Body of pancreas (tissue), 4 donors: ENCODE results near the gene ARF1.

ENCODE experiments used
- POLR2A ChIP-seq, 3 donors: fragments of 450-650 bp; IDR thresholded peaks; one replicate each; pipeline ENCODE4 v1.6.1; 2016; ENCODE audit warnings: antibody characterized with exemption in 3 of 3, mild to moderate bottlenecking in 2 of 3
- TF ChIP-seq, protein P1 (sequence below), 7 experiments: fragments of 450-650 bp in 4 of 7; fragments of 200-600 bp in 3 of 7; sonication (generic) in 3 of 7; IDR thresholded peaks; one replicate each; pipeline ENCODE4 v1.5.1; 2016 to 2019; ENCODE audit warnings: antibody characterized with exemption in 7 of 7

DNA sequence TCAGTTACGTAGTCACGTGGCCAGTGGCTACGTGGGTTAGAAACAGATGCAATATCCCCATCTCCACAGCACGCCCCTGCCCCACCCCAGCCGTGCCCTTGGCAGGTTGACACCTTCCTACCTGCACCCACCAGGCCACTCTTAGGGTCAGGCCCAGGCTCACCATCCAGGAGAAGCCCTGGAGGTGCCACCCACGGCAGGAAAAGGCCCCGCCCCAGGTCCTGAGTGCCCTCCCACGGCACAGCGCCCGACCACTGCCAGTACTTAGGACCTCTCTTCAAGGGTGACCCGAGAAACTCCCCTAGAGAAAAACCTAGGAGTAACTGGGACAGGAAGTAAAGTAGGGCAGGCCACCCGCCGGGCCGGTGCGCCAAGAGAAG is 19.1 kb downstream of the ARF1 start:
- TF ChIP-seq, protein P1, sequence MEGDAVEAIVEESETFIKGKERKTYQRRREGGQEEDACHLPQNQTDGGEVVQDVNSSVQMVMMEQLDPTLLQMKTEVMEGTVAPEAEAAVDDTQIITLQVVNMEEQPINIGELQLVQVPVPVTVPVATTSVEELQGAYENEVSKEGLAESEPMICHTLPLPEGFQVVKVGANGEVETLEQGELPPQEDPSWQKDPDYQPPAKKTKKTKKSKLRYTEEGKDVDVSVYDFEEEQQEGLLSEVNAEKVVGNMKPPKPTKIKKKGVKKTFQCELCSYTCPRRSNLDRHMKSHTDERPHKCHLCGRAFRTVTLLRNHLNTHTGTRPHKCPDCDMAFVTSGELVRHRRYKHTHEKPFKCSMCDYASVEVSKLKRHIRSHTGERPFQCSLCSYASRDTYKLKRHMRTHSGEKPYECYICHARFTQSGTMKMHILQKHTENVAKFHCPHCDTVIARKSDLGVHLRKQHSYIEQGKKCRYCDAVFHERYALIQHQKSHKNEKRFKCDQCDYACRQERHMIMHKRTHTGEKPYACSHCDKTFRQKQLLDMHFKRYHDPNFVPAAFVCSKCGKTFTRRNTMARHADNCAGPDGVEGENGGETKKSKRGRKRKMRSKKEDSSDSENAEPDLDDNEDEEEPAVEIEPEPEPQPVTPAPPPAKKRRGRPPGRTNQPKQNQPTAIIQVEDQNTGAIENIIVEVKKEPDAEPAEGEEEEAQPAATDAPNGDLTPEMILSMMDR (IDR thresholded peaks at IDR 0.05), result no peak
- no peak for TF ChIP-seq POLR2A (IDR thresholded peaks at IDR 0.05)
